WERI-Rb-1 (cell line): ENCODE measurements around the gene GALNT18.

ENCODE experiments used
- DNase-seq: peaks from one replicate; pipeline ENCODE4 v3.0.0-alpha.2; 2020
- H3K27ac ChIP-seq: fragments of 250-450 bp; sonication (Bioruptor Pico); 2 replicates; pipeline ENCODE4 v1.5.1; 2020; ENCODE audit warnings: mild to moderate bottlenecking, moderate library complexity
- H3K27me3 ChIP-seq: fragments of 250-450 bp; sonication (Bioruptor Pico); 2 replicates; pipeline ENCODE4 v1.5.1; 2021; ENCODE audit warnings: mild to moderate bottlenecking, low read depth, moderate library complexity; ENCODE audit not compliant: insufficient read depth, severe bottlenecking
- H3K36me3 ChIP-seq: fragments of 250-450 bp; sonication (Bioruptor Pico); 2 replicates; pipeline ENCODE4 v1.5.1; 2020; ENCODE audit warnings: mild to moderate bottlenecking, moderate library complexity
- H3K4me3 ChIP-seq: 2 replicates; pipeline ENCODE4 v1.5.1; 2011; ENCODE audit warnings: low read depth, mild to moderate bottlenecking, control low read depth, low read length
- H3K9me3 ChIP-seq: fragments of 250-450 bp; sonication (Bioruptor Pico); 2 replicates; pipeline ENCODE4 v1.5.1; 2021; ENCODE audit warnings: mild to moderate bottlenecking, moderate library complexity; ENCODE audit not compliant: severe bottlenecking
- CTCF ChIP-seq: IDR thresholded peaks from 2 replicates; pipeline ENCODE4 v1.5.1; 2011; ENCODE audit warnings: low read depth, mild to moderate bottlenecking, control low read depth, inconsistent platforms, low read length

Gene GALNT18

GRCh38 chr11:11532574-11532973 is 89.2 kb downstream of the GALNT18 start:
- no peak for DNase-seq
- no peak overlapping the region for H3K27ac ChIP-seq
- H3K36me3 ChIP-seq, result no peaks in the 10 kb centered on the region
- TF ChIP-seq CTCF, result no peak
- H3K9me3 ChIP-seq, result no peaks in the 10 kb centered on the region
- H3K4me3 ChIP-seq, result no peak overlapping the region
- no peaks in the 10 kb centered on the region for H3K27me3 ChIP-seq

GRCh38 chr11:11531131-11531908 is 90.5 kb downstream of the GALNT18 start:
- no peak for DNase-seq
- H3K9me3 ChIP-seq, result no peaks in the 10 kb centered on the region

GRCh38 chr11:11528986-11529385 is 92.8 kb downstream of the GALNT18 start:
- no peaks in the 10 kb centered on the region for H3K9me3 ChIP-seq
- no peaks in the 10 kb centered on the region for H3K36me3 ChIP-seq
- no peak for DNase-seq
- H3K27ac ChIP-seq, result no peak overlapping the region
- no peak overlapping the region for H3K4me3 ChIP-seq
- TF ChIP-seq CTCF, result no peak
- no peaks in the 10 kb centered on the region for H3K27me3 ChIP-seq

More at GRCh38 chr11:11531131-11531908, 90.5 kb downstream of the GALNT18 start:
- no peak for TF ChIP-seq CTCF
- Histone ChIP-seq H3K36me3 (no peaks in the 10 kb centered on the region), H3K4me3 (no peak overlapping the region), H3K27ac (no peak overlapping the region), H3K27me3 (no peaks in the 10 kb centered on the region)

GRCh38 chr11:11525283-11525682 is 96.5 kb downstream of the GALNT18 start:
- Histone ChIP-seq H3K27me3 (no peaks in the 10 kb centered on the region), H3K36me3 (no peaks in the 10 kb centered on the region), H3K4me3 (no peak overlapping the region), H3K9me3 (no peaks in the 10 kb centered on the region), H3K27ac (no peak overlapping the region)
- no peak for TF ChIP-seq CTCF
- DNase-seq, result no peak

GRCh38 chr11:11524436-11525061 is 97.3 kb downstream of the GALNT18 start:
- Histone ChIP-seq H3K4me3 (no peak overlapping the region), H3K36me3 (no peaks in the 10 kb centered on the region), H3K9me3 (no peaks in the 10 kb centered on the region), H3K27me3 (no peaks in the 10 kb centered on the region), H3K27ac (no peak overlapping the region)
- no peak for TF ChIP-seq CTCF
- no peak for DNase-seq
